Activated gamma-delta T cell (primary cell): ENCODE data around the gene PIGT.
"Not testable (repeated sequence)": the region's sequence is repeated elsewhere in the genome, so short reads cannot be mapped to it uniquely, and the experiment has no call there.

Experiments
- DNase-seq: peaks from one replicate; lab custom pipeline; 2025; lab: John Stamatoyannopoulos, UW

PIGT gene

GRCh38 chr20:45462711-45463509 is 47.0 kb downstream of the PIGT start:
- no peak for DNase-seq

- DNase-seq: no peak
Measured at GRCh38 chr20:45463709-45464108, 47.8 kb downstream of the PIGT start.

GRCh38 chr20:45465491-45466266 is 49.7 kb downstream of the PIGT start:
- no peak for DNase-seq

- DNase-seq: no peak
Measured at GRCh38 chr20:45467172-45467571, 51.2 kb downstream of the PIGT start.

- DNase-seq: no peak
Measured at GRCh38 chr20:45467861-45468260, 51.9 kb downstream of the PIGT start.

GRCh38 chr20:45469336-45470261 is 53.7 kb downstream of the PIGT start, which contains the start of gene WFDC2:
Gene WFDC2, plus strand, starts transcription at chr20:45469753. Its CDS starts 29 bp downstream, at chr20:45469782.
- no peak for DNase-seq

- DNase-seq: no peak
Measured at GRCh38 chr20:45470262-45470931, 54.5 kb downstream of the PIGT start.

GRCh38 chr20:45470937-45471336 is 55.0 kb downstream of the PIGT start:
- no peak for DNase-seq

- DNase-seq: not testable (repeated sequence)
Measured at GRCh38 chr20:45472286-45472685, 56.3 kb downstream of the PIGT start.
